HEK293 (cell line): ENCODE measurements around the gene METAP1D.
A peak's percentile ranks its signal among the peaks of the same experiment; 100 is the strongest.

Source experiments
- CTCF ChIA-PET: fragments of 350-600 bp; formaldehyde crosslinking; extraction: SDS; loops from one replicate; lab custom pipeline; 2021; ENCODE audit warnings: antibody characterized with exemption; lab: Yijun Ruan, JAX
- POLR2A ChIA-PET: fragments of 300-600 bp; formaldehyde crosslinking; extraction: SDS; loops from one replicate; lab custom pipeline; 2020; ENCODE audit warnings: antibody characterized with exemption, inconsistent platforms; lab: Yijun Ruan, JAX
- H3K27ac ChIP-seq: fragments of 200-500 bp; sonication (Bioruptor generic); 2 replicates; pipeline ENCODE4 v1.5.1; 2014; ENCODE audit warnings: low read depth, low read length, control low read depth, inconsistent platforms; ENCODE audit errors: extremely low read depth
- H3K36me3 ChIP-seq, 2 experiments: fragments of 200-500 bp in 1 of 2; sonication (Bioruptor generic) in 1 of 2; 1 replicate in 1 of 2; 2 replicates in 1 of 2; pipeline ENCODE4 v1.5.1; 2014 to 2017; ENCODE audit warnings: inconsistent platforms in 2 of 2, low read length in 2 of 2; ENCODE audit not compliant: control insufficient read depth in 2 of 2, insufficient read depth in 1 of 2
- H3K4me1 ChIP-seq: fragments of 200-500 bp; sonication (Bioruptor generic); 2 replicates; pipeline ENCODE4 v1.5.1; 2014; ENCODE audit warnings: mild to moderate bottlenecking, low read length, inconsistent platforms; ENCODE audit not compliant: control insufficient read depth, insufficient read depth
- H3K4me3 ChIP-seq: 2 replicates; pipeline ENCODE4 v1.5.1; 2011; ENCODE audit warnings: low read depth, mild to moderate bottlenecking, control low read depth, low read length, moderate library complexity
- H3K9me3 ChIP-seq: fragments of 200-500 bp; sonication (Bioruptor generic); 2 replicates; pipeline ENCODE4 v1.5.1; 2014; ENCODE audit warnings: low read depth, low read length, inconsistent platforms; ENCODE audit not compliant: control insufficient read depth, insufficient read depth
- GFI1B ChIP-seq: fragments of 450-650 bp; formaldehyde crosslinking; IDR thresholded peaks from 2 replicates; pipeline ENCODE4 v1.5.1; 2016; ENCODE audit warnings: missing biosample characterization, missing genetic modification characterization
- KLF16 ChIP-seq: fragments of 450-650 bp; formaldehyde crosslinking; IDR thresholded peaks from 2 replicates; pipeline ENCODE4 v1.5.1; 2017; ENCODE audit warnings: missing biosample characterization, missing genetic modification characterization
- OSR2 ChIP-seq: fragments of 450-650 bp; formaldehyde crosslinking; IDR thresholded peaks from 2 replicates; pipeline ENCODE4 v1.5.1; 2016; ENCODE audit warnings: missing biosample characterization, missing genetic modification characterization
- ZNF121 ChIP-seq: fragments of 450-650 bp; formaldehyde crosslinking; IDR thresholded peaks from 2 replicates; pipeline ENCODE4 v1.5.1; 2016; ENCODE audit warnings: missing biosample characterization, missing genetic modification characterization
- ZNF24 ChIP-seq: fragments of 450-650 bp; formaldehyde crosslinking; IDR thresholded peaks from 2 replicates; pipeline ENCODE4 v1.5.1; 2016; ENCODE audit warnings: missing biosample characterization, missing genetic modification characterization
- ZNF248 ChIP-seq: fragments of 450-650 bp; formaldehyde crosslinking; IDR thresholded peaks from 2 replicates; pipeline ENCODE4 v1.5.1; 2017; ENCODE audit warnings: missing biosample characterization, missing genetic modification characterization
- ZNF341 ChIP-seq: fragments of 450-650 bp; formaldehyde crosslinking; IDR thresholded peaks from 2 replicates; pipeline ENCODE4; 2016; ENCODE audit warnings: low read depth, missing biosample characterization, missing genetic modification characterization
- ZNF366 ChIP-seq: fragments of 450-650 bp; formaldehyde crosslinking; conservative IDR thresholded peaks from 2 replicates; pipeline ENCODE4 v1.5.1; 2016; ENCODE audit warnings: missing biosample characterization, missing genetic modification characterization
- ZNF433 ChIP-seq: fragments of 450-650 bp; formaldehyde crosslinking; IDR thresholded peaks from 2 replicates; pipeline ENCODE4 v1.5.1; 2016; ENCODE audit warnings: missing biosample characterization, missing genetic modification characterization, low read depth
- ZNF777 ChIP-seq: fragments of 450-650 bp; formaldehyde crosslinking; IDR thresholded peaks from 2 replicates; pipeline ENCODE4 v1.5.1; 2017; ENCODE audit warnings: missing biosample characterization, missing genetic modification characterization, borderline replicate concordance
- TF ChIP-seq, protein P1 (sequence below): fragments of 450-650 bp; formaldehyde crosslinking; IDR thresholded peaks from 2 replicates; pipeline ENCODE4 v1.5.1; 2016; ENCODE audit warnings: missing biosample characterization, missing genetic modification characterization
- TF ChIP-seq, protein P2 (sequence below): fragments of 450-650 bp; formaldehyde crosslinking; optimal IDR thresholded peaks from 2 replicates; pipeline ENCODE3; 2016; ENCODE audit warnings: missing biosample characterization, mild to moderate bottlenecking, missing genetic modification characterization
- TF ChIP-seq, protein P3 (sequence below): fragments of 450-650 bp; formaldehyde crosslinking; IDR thresholded peaks from 2 replicates; pipeline ENCODE4 v1.5.1; 2016; ENCODE audit warnings: missing biosample characterization, missing genetic modification characterization
- TF ChIP-seq, protein P4 (sequence below): fragments of 450-650 bp; formaldehyde crosslinking; conservative IDR thresholded peaks from 2 replicates; pipeline ENCODE4 v1.5.1; 2016; ENCODE audit warnings: low read depth, missing biosample characterization, missing genetic modification characterization
- TF ChIP-seq, protein P5 (sequence below): fragments of 450-650 bp; formaldehyde crosslinking; IDR thresholded peaks from 2 replicates; pipeline ENCODE4 v1.5.1; 2017; ENCODE audit warnings: missing biosample characterization, missing genetic modification characterization

Gene METAP1D

DNA sequence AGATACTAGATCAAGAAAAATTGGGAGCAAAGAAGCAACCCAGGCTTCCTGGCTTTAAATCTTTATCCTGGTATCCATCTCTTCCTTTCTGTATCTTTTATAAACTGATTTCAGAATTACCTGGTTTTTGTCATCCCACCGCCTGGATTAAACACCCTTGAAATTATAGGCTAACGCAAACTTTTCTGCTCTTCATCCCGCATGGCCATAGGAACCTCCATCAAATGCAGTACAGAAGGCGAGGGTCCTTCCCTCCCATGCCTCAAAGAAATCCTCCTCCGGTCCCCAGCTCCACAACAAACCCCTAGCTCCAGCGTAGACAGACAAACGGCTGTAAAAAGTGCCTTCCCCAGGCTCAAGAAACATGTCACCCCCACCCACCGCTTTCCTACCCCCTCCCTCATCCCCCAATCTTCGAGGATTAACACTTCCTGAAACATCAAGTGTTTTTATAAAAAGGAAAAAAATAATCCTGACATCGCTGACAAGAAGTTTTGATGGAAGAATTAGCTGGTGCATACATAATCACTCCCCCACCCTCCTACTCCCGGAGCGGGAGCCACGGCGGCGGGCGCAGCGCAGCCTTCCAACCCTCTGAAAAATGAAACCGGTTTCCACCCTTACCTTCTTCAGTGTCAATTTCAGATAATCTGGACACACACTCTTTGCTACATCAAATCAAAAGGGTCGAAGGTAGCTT lies 93.1 kb downstream of the METAP1D start (continued):
- TF ChIP-seq, protein P1, sequence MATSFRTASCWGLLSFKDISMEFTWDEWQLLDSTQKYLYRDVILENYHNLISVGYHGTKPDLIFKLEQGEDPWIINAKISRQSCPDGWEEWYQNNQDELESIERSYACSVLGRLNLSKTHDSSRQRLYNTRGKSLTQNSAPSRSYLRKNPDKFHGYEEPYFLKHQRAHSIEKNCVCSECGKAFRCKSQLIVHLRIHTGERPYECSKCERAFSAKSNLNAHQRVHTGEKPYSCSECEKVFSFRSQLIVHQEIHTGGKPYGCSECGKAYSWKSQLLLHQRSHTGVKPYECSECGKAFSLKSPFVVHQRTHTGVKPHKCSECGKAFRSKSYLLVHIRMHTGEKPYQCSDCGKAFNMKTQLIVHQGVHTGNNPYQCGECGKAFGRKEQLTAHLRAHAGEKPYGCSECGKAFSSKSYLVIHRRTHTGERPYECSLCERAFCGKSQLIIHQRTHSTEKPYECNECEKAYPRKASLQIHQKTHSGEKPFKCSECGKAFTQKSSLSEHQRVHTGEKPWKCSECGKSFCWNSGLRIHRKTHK, result no peak
- no peak for TF ChIP-seq ZNF24 (tag by site-specific recombination)
- no peak for TF ChIP-seq GFI1B (tag by site-specific recombination)
- TF ChIP-seq ZNF121 (tag by site-specific recombination), result no peak

DNA sequence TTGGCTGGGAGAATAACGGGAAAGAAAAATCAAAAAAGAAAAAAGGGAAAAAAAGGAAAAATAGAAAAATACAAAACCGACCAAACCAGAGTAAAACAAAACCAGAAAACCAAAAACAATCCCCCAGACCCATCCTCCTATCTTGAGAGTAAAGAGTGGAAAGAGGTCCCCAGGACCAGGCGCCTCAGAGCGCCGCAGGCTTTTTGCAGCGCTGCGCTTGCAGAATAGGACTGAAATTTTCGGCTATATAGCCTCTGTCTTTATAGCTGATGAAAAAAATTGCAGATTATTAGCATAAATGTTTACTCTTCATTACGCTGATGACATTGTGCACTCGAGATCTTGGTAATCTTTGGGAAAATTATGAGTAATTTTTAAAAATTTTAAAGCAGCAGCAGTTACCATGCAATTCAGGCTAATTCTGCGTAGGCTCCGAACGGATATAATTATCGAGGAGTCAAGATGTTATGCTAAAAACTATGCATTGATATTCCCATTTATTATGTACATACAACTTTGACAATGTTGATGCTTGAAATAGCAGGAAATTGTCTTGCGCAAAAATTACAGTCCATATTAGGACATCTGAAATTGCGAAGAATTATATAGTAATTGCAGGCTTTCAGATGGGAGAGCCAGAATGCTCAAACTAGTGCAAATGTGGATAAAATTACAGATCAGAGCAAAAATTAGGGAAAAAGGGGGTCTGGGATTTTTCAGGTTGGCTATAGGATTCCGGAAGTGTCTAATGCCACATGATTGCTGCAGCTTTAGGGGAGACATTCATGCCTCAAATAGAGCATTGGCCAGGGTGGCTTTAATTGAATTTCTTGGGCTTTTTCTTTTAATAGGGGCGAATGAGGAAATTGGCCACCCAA lies 93.9 kb downstream of the METAP1D start:
- Histone ChIP-seq H3K4me1 (peaks cover 6% of the 10 kb centered on the region), H3K36me3 (peaks cover 0 to 17% of the 10 kb centered on the region in 2 experiments; a peak in 1 of 3 replicates), H3K9me3 (no peaks in the 10 kb centered on the region), H3K27ac (peak overlapping the region; percentile 99; the same call in 1 of the 2 replicates), H3K4me3 (no peak overlapping the region)
- TF ChIP-seq ZNF433 (tag by site-specific recombination) (no peak), ZNF366 (tag by site-specific recombination) (peak; percentile 31; the same call in 1 of the 2 replicates), ZNF248 (tag by site-specific recombination) (no peak)
- TF ChIP-seq, protein P2, sequence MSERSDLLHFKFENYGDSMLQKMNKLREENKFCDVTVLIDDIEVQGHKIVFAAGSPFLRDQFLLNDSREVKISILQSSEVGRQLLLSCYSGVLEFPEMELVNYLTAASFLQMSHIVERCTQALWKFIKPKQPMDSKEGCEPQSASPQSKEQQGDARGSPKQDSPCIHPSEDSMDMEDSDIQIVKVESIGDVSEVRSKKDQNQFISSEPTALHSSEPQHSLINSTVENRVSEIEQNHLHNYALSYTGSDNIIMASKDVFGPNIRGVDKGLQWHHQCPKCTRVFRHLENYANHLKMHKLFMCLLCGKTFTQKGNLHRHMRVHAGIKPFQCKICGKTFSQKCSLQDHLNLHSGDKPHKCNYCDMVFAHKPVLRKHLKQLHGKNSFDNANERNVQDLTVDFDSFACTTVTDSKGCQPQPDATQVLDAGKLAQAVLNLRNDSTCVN (tag by site-specific recombination), result no peak
- POLR2A ChIA-PET, result interaction anchor here (0.6 to 7.4 kb wide), 4 partner anchors 9 to 169 kb away, joined by 4 to 147 read pairs (median 6); partner anchors contain the start of genes DLX1 and DLX2
- CTCF ChIA-PET, result no interaction called here

DNA sequence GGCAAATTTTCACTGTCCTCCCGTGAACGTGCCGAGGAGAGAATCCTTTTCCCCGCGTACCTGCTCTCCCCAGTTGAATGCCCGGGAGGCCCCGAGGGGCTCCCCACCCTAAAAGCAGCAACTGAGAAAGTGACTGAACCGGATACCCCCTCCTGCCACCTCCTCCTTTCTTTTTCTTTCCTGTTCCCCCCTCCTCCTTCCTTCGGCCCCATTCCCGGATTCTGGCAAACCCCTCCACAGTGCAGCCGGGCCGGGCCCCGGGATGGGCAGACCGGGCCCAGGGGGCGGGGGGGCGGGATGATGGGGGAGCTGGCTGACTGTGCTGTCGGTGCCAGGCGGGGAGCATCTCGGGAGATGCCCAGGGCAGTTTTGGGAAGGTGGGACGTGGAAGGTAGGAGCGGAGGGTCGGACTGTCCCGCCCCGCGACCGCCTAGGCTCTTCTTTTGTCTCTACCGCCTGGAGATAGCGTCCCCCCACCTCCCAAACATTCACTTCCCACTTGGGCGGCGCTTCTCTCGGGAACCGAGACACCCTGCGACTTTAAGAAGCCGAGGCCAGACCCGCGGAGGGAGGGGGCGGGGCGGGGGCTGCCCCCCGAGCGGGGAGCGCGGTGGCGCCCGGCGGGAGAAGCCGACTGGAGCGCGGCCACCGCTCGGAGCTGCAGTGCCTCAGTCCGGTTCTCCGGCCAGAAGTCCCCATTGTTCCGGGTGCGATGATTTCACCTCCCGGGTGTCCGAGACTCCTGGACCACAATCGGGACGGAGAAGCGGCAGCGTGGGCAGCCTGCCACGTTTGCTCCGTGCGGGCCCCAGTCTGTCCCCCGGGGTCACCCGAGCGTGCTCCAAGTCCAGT lies 94.8 kb downstream of the METAP1D start:
- Histone ChIP-seq H3K4me1 (peaks cover 9% of the 10 kb centered on the region), H3K9me3 (no peaks in the 10 kb centered on the region), H3K36me3 (peaks cover 0 to 13% of the 10 kb centered on the region in 2 experiments; a peak in 1 of 3 replicates), H3K4me3 (peak overlapping the region; percentile 83), H3K27ac (peak overlapping the region; percentile 99)
- ChIA-PET POLR2A (interaction anchor here (0.6 to 8.7 kb wide), 12 partner anchors 8 to 260 kb away, joined by 3 to 147 read pairs (median 4); partner anchors contain the start of genes DLX1, DLX2 and HAT1), CTCF (interaction anchor here (0.7 to 2.3 kb wide), 3 partner anchors 9 to 297 kb away, joined by 3 to 9 read pairs (median 4); partner anchors contain the start of gene DLX1)
- TF ChIP-seq, protein P3, sequence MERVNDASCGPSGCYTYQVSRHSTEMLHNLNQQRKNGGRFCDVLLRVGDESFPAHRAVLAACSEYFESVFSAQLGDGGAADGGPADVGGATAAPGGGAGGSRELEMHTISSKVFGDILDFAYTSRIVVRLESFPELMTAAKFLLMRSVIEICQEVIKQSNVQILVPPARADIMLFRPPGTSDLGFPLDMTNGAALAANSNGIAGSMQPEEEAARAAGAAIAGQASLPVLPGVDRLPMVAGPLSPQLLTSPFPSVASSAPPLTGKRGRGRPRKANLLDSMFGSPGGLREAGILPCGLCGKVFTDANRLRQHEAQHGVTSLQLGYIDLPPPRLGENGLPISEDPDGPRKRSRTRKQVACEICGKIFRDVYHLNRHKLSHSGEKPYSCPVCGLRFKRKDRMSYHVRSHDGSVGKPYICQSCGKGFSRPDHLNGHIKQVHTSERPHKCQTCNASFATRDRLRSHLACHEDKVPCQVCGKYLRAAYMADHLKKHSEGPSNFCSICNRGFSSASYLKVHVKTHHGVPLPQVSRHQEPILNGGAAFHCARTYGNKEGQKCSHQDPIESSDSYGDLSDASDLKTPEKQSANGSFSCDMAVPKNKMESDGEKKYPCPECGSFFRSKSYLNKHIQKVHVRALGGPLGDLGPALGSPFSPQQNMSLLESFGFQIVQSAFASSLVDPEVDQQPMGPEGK (tag by site-specific recombination), result peak; percentile 47
- TF ChIP-seq OSR2 (tag by site-specific recombination) (no peak), ZNF341 (tag by site-specific recombination) (peak; percentile 83), ZNF777 (no peak), ZNF366 (tag by site-specific recombination) (no peak), KLF16 (tag by site-specific recombination) (peak; percentile 57)
- TF ChIP-seq, protein P4, sequence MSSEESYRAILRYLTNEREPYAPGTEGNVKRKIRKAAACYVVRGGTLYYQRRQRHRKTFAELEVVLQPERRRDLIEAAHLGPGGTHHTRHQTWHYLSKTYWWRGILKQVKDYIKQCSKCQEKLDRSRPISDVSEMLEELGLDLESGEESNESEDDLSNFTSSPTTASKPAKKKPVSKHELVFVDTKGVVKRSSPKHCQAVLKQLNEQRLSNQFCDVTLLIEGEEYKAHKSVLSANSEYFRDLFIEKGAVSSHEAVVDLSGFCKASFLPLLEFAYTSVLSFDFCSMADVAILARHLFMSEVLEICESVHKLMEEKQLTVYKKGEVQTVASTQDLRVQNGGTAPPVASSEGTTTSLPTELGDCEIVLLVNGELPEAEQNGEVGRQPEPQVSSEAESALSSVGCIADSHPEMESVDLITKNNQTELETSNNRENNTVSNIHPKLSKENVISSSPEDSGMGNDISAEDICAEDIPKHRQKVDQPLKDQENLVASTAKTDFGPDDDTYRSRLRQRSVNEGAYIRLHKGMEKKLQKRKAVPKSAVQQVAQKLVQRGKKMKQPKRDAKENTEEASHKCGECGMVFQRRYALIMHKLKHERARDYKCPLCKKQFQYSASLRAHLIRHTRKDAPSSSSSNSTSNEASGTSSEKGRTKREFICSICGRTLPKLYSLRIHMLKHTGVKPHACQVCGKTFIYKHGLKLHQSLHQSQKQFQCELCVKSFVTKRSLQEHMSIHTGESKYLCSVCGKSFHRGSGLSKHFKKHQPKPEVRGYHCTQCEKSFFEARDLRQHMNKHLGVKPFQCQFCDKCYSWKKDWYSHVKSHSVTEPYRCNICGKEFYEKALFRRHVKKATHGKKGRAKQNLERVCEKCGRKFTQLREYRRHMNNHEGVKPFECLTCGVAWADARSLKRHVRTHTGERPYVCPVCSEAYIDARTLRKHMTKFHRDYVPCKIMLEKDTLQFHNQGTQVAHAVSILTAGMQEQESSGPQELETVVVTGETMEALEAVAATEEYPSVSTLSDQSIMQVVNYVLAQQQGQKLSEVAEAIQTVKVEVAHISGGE (tag by site-specific recombination), result peak; percentile 12; the same call in 1 of the 2 replicates
- TF ChIP-seq, protein P5, sequence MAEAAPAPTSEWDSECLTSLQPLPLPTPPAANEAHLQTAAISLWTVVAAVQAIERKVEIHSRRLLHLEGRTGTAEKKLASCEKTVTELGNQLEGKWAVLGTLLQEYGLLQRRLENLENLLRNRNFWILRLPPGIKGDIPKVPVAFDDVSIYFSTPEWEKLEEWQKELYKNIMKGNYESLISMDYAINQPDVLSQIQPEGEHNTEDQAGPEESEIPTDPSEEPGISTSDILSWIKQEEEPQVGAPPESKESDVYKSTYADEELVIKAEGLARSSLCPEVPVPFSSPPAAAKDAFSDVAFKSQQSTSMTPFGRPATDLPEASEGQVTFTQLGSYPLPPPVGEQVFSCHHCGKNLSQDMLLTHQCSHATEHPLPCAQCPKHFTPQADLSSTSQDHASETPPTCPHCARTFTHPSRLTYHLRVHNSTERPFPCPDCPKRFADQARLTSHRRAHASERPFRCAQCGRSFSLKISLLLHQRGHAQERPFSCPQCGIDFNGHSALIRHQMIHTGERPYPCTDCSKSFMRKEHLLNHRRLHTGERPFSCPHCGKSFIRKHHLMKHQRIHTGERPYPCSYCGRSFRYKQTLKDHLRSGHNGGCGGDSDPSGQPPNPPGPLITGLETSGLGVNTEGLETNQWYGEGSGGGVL (tag by site-specific recombination), result peak; percentile 71
